Choroid plexus epithelial cell (primary cell): ENCODE data around the gene POLDIP2.

Source experiments
- DNase-seq: peaks from one replicate; pipeline ENCODE4 v3.0.0-alpha.2; 2010; ENCODE audit warnings: low read depth
- H3K4me3 ChIP-seq: 2 replicates; pipeline ENCODE4 v1.5.1; 2011; ENCODE audit warnings: low read depth, mild to moderate bottlenecking, control low read depth, low read length, moderate library complexity
- TF ChIP-seq, protein P1 (sequence below): conservative IDR thresholded peaks from 2 replicates; pipeline ENCODE4 v1.5.1; 2011; ENCODE audit warnings: low read depth, mild to moderate bottlenecking, control low read depth, inconsistent platforms, low read length, moderate library complexity

POLDIP2 gene

DNA sequence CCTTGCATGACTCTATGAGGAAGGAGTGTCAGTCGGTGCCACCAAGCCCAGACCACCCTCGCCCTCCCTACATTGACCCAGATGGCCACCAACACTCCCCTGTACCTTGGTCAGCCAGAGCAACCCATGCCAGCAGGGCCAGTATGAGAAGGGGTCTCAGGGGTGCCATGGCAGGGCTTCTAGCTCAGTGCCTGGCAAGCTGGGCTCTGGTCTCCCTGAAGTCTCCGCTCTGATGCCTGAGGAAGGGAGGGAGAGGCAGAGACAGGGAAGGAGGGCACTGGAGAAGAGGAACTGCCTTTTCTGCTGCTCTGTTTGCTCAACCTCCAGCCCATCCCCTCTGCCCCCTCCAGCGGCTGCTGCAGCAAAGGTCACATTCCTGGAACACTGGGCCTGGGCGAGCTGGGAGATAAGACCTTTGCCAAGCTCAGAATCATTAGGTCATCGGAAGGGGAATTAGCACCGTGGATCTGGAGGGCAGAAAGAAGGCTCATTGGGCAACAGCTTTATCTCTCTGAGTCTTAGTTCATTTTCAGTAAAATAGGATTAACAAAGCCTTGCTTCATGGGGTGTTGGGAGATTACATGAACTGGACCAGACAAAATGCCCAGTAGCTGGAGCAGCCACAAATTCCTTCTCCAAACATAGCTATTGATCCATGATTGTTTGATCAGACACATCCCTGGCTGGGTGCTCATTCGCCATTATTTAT lies 12.9 kb upstream of the POLDIP2 start, which contains the start of gene VTN:
VTN (minus strand) TSS at position 273 of the 709 bp plus-strand sequence; CDS start at position 169, 104 bp downstream.
- DNase-seq = peak; percentile 26
- peak within 1 kb of the TSS; percentile 56 for H3K4me3 ChIP-seq
- TF ChIP-seq, protein P1, sequence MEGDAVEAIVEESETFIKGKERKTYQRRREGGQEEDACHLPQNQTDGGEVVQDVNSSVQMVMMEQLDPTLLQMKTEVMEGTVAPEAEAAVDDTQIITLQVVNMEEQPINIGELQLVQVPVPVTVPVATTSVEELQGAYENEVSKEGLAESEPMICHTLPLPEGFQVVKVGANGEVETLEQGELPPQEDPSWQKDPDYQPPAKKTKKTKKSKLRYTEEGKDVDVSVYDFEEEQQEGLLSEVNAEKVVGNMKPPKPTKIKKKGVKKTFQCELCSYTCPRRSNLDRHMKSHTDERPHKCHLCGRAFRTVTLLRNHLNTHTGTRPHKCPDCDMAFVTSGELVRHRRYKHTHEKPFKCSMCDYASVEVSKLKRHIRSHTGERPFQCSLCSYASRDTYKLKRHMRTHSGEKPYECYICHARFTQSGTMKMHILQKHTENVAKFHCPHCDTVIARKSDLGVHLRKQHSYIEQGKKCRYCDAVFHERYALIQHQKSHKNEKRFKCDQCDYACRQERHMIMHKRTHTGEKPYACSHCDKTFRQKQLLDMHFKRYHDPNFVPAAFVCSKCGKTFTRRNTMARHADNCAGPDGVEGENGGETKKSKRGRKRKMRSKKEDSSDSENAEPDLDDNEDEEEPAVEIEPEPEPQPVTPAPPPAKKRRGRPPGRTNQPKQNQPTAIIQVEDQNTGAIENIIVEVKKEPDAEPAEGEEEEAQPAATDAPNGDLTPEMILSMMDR = no peak

DNA sequence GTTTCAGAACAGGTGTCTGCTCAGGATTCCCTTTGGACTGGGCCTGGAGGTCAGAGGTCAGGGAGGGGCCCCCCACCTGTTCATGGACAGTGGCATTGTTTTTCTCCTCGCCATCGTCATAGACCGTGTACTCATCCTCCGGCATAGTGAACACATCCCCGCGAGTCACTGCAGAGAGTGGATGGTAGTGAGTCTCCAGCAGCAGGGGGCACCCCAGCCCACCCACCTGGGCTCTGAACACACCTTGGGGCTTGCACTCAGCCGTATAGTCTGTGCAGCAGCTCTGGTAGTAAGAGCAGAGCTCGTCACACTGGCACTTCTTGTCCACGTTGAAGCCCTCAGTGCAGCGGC lies 12.3 kb upstream of the POLDIP2 start:
- no peak overlapping the region for H3K4me3 ChIP-seq
- TF ChIP-seq, protein P1 = no peak

DNA sequence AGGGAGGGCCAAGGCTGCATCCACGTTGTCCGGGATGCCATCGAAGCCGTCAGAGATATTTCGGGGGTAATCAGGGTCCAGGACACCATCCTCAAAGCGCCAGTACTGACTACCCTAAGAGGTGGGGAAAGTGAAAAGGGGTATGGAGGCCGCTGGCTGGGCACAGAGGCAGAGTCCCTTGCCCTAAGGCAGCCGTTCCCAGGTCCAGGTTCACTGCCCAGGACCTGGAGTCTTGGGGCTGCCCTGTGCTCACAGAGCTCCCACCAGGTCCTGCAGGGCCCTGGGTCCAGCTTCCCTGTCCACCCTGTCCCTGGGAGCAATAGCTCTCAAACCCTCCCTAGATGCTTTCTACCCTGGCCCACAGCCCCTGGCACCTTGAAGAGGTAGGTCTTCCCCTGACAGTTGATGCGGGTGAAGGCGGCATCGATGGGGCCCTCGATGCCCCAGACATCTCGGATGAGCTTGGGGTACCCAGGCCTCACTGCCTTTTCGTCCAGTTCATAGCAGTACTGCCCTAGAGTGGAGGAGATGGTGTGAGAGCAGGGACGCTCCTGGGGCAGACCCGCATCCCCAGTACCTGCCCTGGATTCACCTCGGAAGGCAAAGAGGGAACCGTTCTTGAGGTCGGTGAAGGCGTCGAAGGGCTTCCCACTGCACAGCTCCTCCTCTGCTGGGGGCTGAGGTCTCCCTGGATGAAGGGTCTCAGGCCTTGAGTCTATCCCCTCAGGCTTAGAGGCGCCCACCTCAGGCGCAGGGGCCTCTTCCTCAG lies 11.8 kb upstream of the POLDIP2 start:
- no peak overlapping the region for H3K4me3 ChIP-seq
- TF ChIP-seq, protein P1 = no peak
- DNase-seq = no peak

More for the DNA sequence above, 12.3 kb upstream of the POLDIP2 start:
- no peak for DNase-seq

DNA sequence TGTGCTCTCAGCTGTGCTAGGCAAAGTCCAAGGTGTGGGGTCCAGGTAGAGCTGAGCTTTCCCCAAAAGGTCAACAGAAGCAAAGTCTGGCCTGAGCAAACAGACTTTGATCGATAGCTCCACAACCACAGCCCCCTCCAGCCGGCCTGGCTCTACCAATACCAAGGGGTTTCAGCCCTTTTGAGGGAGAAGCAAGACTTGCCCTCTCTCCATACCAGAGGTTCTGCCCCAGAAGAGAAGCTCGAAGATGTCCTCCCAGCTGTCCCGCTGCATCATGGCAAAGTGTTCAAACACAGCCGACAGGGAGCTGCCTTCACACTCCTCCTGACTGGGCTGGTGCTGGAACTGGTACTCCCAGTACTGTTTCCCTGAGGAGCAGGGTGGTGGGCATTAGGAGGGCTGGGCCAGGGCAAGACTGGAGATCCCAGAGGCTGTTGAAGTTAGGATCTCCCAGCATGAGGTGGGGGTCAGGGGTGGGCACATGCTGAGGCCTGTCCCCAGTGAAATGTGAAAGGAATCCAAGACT lies 11.0 kb upstream of the POLDIP2 start:
- no peak for DNase-seq

DNA sequence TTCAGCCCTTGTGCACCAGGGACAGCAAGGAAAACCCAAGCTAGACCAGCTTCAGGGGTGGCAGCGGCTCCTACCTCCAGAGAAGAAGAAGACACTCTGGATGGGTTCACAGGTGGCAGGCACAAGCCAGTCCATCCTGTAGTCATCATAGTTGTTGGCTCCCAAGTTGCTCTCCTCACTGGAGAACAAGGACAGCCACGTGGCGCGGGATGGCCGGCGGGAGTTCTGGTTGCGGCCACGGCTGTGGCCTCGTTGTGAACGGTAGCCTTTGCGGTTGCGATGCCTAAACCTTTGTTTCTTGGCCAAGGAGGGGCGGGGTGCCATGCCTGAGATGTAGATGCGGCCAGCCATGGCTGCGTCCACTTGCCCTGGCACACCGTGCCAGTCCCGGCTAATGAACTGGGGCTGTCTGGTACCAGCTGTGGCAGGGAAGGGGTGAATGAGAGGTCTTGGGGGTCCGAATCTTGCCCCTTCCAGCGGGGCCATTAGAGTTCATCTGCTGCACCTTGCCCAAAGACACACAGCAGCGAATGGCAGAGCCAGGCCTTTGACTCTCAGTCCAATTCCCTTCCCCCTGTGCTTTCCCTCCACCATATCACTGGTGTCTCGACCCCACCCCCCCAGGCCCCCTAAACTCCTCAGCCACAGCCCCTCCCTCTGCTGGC lies 10.4 kb upstream of the POLDIP2 start:
- TF ChIP-seq, protein P1 = no peak
- H3K4me3 ChIP-seq = no peak overlapping the region
- DNase-seq = no peak

More for the DNA sequence above, 11.0 kb upstream of the POLDIP2 start:
- no peak overlapping the region for H3K4me3 ChIP-seq
- TF ChIP-seq, protein P1 = no peak

DNA sequence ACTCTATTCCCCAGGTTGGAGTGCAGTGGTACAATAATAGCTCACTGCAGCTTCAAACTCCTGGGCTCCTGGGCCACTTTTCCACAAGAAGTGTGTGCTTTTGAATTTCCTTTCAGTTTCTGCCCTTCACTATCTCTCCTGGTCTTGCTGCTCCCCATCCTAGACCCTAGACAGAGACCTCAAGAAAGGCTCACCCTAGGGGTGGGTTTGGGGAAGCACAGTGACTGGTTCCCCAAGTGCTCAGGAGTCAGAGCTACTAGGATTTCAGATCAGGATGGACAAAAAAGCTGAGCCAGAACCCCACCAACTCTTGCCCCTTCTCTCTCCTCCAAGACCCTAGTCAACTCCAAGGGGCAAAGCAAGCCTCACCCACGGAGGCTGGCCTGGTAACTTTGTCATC lies 9.3 kb upstream of the POLDIP2 start:
- no peak for DNase-seq
- no peak overlapping the region for H3K4me3 ChIP-seq
- TF ChIP-seq, protein P1 = peak; percentile 32
